SK-N-SH (cell line): Measurements from ENCODE around the gene OR4K13. TPM values are rescaled to one million over a fixed set of nuclear protein-coding genes. Genes with fewer than 3 reads are reported as not detected.

ENCODE experiments used
- CTCF ChIA-PET: fragments of 300-600, 350-600 bp; formaldehyde crosslinking; extraction: SDS; loops from one replicate; lab custom pipeline; 2021; lab: Yijun Ruan, JAX
- POLR2A ChIA-PET: fragments of 350-600 bp; sonication (Branson Sonifier 250); formaldehyde crosslinking; extraction: SDS; loops from one replicate; lab custom pipeline; 2020; ENCODE audit warnings: antibody characterized with exemption, inconsistent platforms; lab: Yijun Ruan, JAX
- DNase-seq: peaks from one replicate; pipeline ENCODE4 v3.0.0; 2012
- H2AFZ ChIP-seq: fragments of 200-600 bp; sonication (generic); 2 replicates; pipeline ENCODE4 v1.8.1; 2016; ENCODE audit warnings: antibody characterized with exemption, mild to moderate bottlenecking, low read depth
- H3F3A ChIP-seq: fragments of 200-600 bp; sonication (generic); replicated peaks from 2 replicates; pipeline ENCODE3; 2016; ENCODE audit warnings: antibody characterized with exemption, mild to moderate bottlenecking; ENCODE audit not compliant: insufficient read depth
- H3K27ac ChIP-seq, 2 experiments: fragments of 200-500 bp in 1 of 2; fragments of 200-600 bp in 1 of 2; sonication (Bioruptor generic) in 1 of 2; sonication (generic), shearing (Covaris generic) in 1 of 2; 2 replicates each; pipeline versions ENCODE4 v1.5.1 to v1.6.1; 2014 to 2016; ENCODE audit warnings: low read depth in 2 of 2, inconsistent platforms in 1 of 2, low read length in 1 of 2, mild to moderate bottlenecking in 1 of 2, mixed read lengths in 1 of 2
- H3K27me3 ChIP-seq: fragments of 200-600 bp; sonication (generic), shearing (Covaris generic); 2 replicates; pipeline ENCODE4 v1.6.1; 2016; ENCODE audit warnings: mixed run types; ENCODE audit not compliant: insufficient read depth
- H3K36me3 ChIP-seq, 2 experiments: fragments of 200-500 bp in 1 of 2; fragments of 200-600 bp in 1 of 2; sonication (Bioruptor generic) in 1 of 2; sonication (generic) in 1 of 2; replicated peaks in 1 of 2; 2 replicates each; pipeline versions ENCODE3 to v1.5.1; 2014 to 2016; ENCODE audit warnings: low read length in 1 of 2, mild to moderate bottlenecking in 1 of 2; ENCODE audit not compliant: insufficient read depth in 2 of 2, control insufficient read depth in 1 of 2
- H3K4me1 ChIP-seq, 2 experiments: fragments of 200-500 bp in 1 of 2; fragments of 200-600 bp in 1 of 2; sonication (Bioruptor generic) in 1 of 2; sonication (generic), shearing (Covaris generic) in 1 of 2; 2 replicates each; pipeline versions ENCODE4 v1.5.1 to v1.6.1; 2014 to 2016; ENCODE audit warnings: low read depth in 1 of 2, low read length in 1 of 2, mixed run types in 1 of 2; ENCODE audit not compliant: insufficient read depth in 2 of 2, control insufficient read depth in 1 of 2
- H3K4me2 ChIP-seq: fragments of 200-600 bp; sonication (generic), shearing (Covaris generic); 2 replicates; pipeline ENCODE4 v1.6.1; 2017; ENCODE audit warnings: mixed run types
- H3K4me3 ChIP-seq, 2 experiments: fragments of 200-500 bp in 1 of 2; fragments of 200-600 bp in 1 of 2; sonication (Bioruptor generic) in 1 of 2; sonication (generic), shearing (Covaris generic) in 1 of 2; 2 replicates each; pipeline versions ENCODE4 v1.5.1 to v1.8.1; 2014 to 2016; ENCODE audit warnings: low read depth in 2 of 2, inconsistent platforms in 1 of 2, low read length in 1 of 2, mild to moderate bottlenecking in 1 of 2, mixed read lengths in 1 of 2, moderate library complexity in 1 of 2
- H3K79me2 ChIP-seq: fragments of 200-600 bp; sonication (generic); 2 replicates; pipeline ENCODE4 v1.8.1; 2017; ENCODE audit warnings: mild to moderate bottlenecking; ENCODE audit not compliant: insufficient read depth
- H3K9ac ChIP-seq: fragments of 200-600 bp; sonication (generic); 2 replicates; pipeline ENCODE4 v1.6.1; 2017; ENCODE audit warnings: mixed run types
- H3K9me2 ChIP-seq: fragments of 200-600 bp; sonication (generic); 2 replicates; pipeline ENCODE4 v1.6.1; 2017; ENCODE audit warnings: mixed run types
- H3K9me3 ChIP-seq: fragments of 200-600 bp; sonication (generic); 2 replicates; pipeline ENCODE4 v1.6.1; 2017; ENCODE audit warnings: mixed run types, mild to moderate bottlenecking, moderate library complexity
- H4K20me1 ChIP-seq: fragments of 200-600 bp; sonication (generic); 2 replicates; pipeline ENCODE4 v1.6.1; 2017; ENCODE audit warnings: mild to moderate bottlenecking, mixed run types; ENCODE audit not compliant: insufficient read depth
- FOXJ3 ChIP-seq: sonication (generic); formaldehyde crosslinking; IDR thresholded peaks from 2 replicates; pipeline ENCODE4 v1.5.1; 2020; ENCODE audit warnings: mild to moderate bottlenecking, missing genetic modification reagents
- GABPA ChIP-seq: IDR thresholded peaks from 2 replicates; pipeline ENCODE4 v1.4.0; 2012; ENCODE audit warnings: low read depth, mild to moderate bottlenecking
- GATA2 ChIP-seq: sonication (generic); formaldehyde crosslinking; IDR thresholded peaks from 2 replicates; pipeline ENCODE4 v1.5.0; 2020; ENCODE audit warnings: mild to moderate bottlenecking, missing genetic modification reagents
- MEF2A ChIP-seq: IDR thresholded peaks from 2 replicates; pipeline ENCODE4 v1.4.0; 2012; ENCODE audit warnings: low read depth, borderline replicate concordance
- NFIC ChIP-seq: IDR thresholded peaks from 2 replicates; pipeline ENCODE4 v1.4.0; 2012; ENCODE audit warnings: borderline replicate concordance
- PBX3 ChIP-seq: IDR thresholded peaks from 2 replicates; pipeline ENCODE4; 2012
- REST ChIP-seq: IDR thresholded peaks from 2 replicates; pipeline ENCODE4 v1.6.1; 2012; ENCODE audit warnings: mild to moderate bottlenecking, low read depth, low read length, moderate library complexity
- TAF1 ChIP-seq: IDR thresholded peaks from 2 replicates; pipeline ENCODE4 v1.6.1; 2012; ENCODE audit warnings: low read depth, mild to moderate bottlenecking, low read length, moderate library complexity, borderline replicate concordance
- WGBS: methylation state at CpG from one replicate; pipeline ENCODE4 v1.1.6; 2017; ENCODE audit warnings: low lambda C conversion rate; 5-methylcytosine and 5-hydroxymethylcytosine counted together
- polyA plus RNA-seq, 3 experiments: library from polyadenylated mRNA; depleted of rRNA; stranded (reverse); fragments of >200 nt; gene quantifications; 2 replicates each; pipeline ENCODE4 v1.2.3, GENCODE V29; 2012

Gene OR4K13
- polyA plus RNA-seq, 1 of the 3 experiments (the other 2 are of a cell fraction), result not detected

- POLR2A ChIA-PET, result no interaction called here
- H3K9me2 ChIP-seq, result no peaks in the 10 kb centered on the region
- no peaks in the 10 kb centered on the region for H3K36me3 ChIP-seq
- H3K4me2 ChIP-seq, result no peak overlapping the region
- H3K27ac ChIP-seq, result no peak overlapping the region
- WGBS, result 3% methylated on average over 3 of the region's 3 CpGs
- no peak overlapping the region for H3K9ac ChIP-seq
- CTCF ChIA-PET, result interaction anchor here (1.4 kb wide), 1 partner anchor 11 kb away, joined by 4 read pairs; no protein-coding TSS in a partner anchor
- no peak for DNase-seq
- H2AFZ ChIP-seq, result no peak overlapping the region
- H3K79me2 ChIP-seq, result no peaks in the 10 kb centered on the region
- H4K20me1 ChIP-seq, result no peaks in the 10 kb centered on the region
- TF ChIP-seq GABPA (no peak), MEF2A (no peak), NFIC (no peak), TAF1 (no peak), REST (no peak)
- no peak overlapping the region for H3K4me3 ChIP-seq
- no peaks in the 10 kb centered on the region for H3K4me1 ChIP-seq
- no peaks in the 10 kb centered on the region for H3K27me3 ChIP-seq
- H3F3A ChIP-seq, result no peaks in the 10 kb centered on the region
- H3K9me3 ChIP-seq, result no peaks in the 10 kb centered on the region
Measured at GRCh38 chr14:20035449-20035848, 389 bp downstream of the OR4K13 start.

- ChIA-PET CTCF (no interaction called here), POLR2A (no interaction called here)
- H3K27ac ChIP-seq, result no peak overlapping the region
- H3K79me2 ChIP-seq, result no peaks in the 10 kb centered on the region
- no peak overlapping the region for H3K4me2 ChIP-seq
- no peak overlapping the region for H3K9ac ChIP-seq
- H3K36me3 ChIP-seq, result no peaks in the 10 kb centered on the region
- no peaks in the 10 kb centered on the region for H4K20me1 ChIP-seq
- DNase-seq, result no peak
- H3K9me3 ChIP-seq, result no peaks in the 10 kb centered on the region
- no peaks in the 10 kb centered on the region for H3K9me2 ChIP-seq
- no peaks in the 10 kb centered on the region for H3K27me3 ChIP-seq
- H3K4me1 ChIP-seq, result no peaks in the 10 kb centered on the region
- 3% methylated on average over 6 of the region's 6 CpGs for WGBS
- H3K4me3 ChIP-seq, result no peak overlapping the region
- no peak for TF ChIP-seq GATA2 (CRISPR knock-in tag)
- TF ChIP-seq FOXJ3 (CRISPR knock-in tag), result no peak
- no peak for TF ChIP-seq PBX3
- H2AFZ ChIP-seq, result no peak overlapping the region
- H3F3A ChIP-seq, result no peaks in the 10 kb centered on the region
Measured at GRCh38 chr14:20031058-20031457, 4.8 kb downstream of the OR4K13 start.
